Measurements from ENCODE around the gene OR2T4. TPM values are rescaled to one million over a fixed set of nuclear protein-coding genes. Genes with fewer than 3 reads are reported as not detected.

Gene OR2T4
- total RNA-seq, 1 donor from 2014 or later, result not detected

- Mint-ChIP-seq H3K36me3 (ENCODE audit: low read depth) (no peaks in the 10 kb centered on the region), H3K9me3 (peaks cover 3% of the 10 kb centered on the region), H3K27ac (no peak overlapping the region), H3K27me3 (no peaks in the 10 kb centered on the region), H3K4me3 (no peak overlapping the region), H3K4me1 (peaks cover 3% of the 10 kb centered on the region)
- intact Hi-C loops (cut with micrococcal nuclease), result loop anchor here (1.0 to 2.0 kb wide), 3 partner anchors 209 to 403 kb away; no protein-coding TSS in a partner anchor
- DNase-seq, result no peak
Measured at GRCh38 chr1:248404024-248404423, 42.6 kb downstream of the OR2T4 start.

- H3K9me3 Mint-ChIP-seq, result peaks cover 11% of the 10 kb centered on the region
- intact Hi-C loops (cut with micrococcal nuclease), result no loop called here
- H3K4me3 Mint-ChIP-seq, result no peak overlapping the region
Measured at GRCh38 chr1:248406721-248407692, 45.5 kb downstream of the OR2T4 start.

More at GRCh38 chr1:248406721-248407692, 45.5 kb downstream of the OR2T4 start:
- DNase-seq, result no peak
- Mint-ChIP-seq H3K27me3 (no peaks in the 10 kb centered on the region), H3K4me1 (peaks cover 3% of the 10 kb centered on the region), H3K36me3 (ENCODE audit: low read depth) (no peaks in the 10 kb centered on the region), H3K27ac (no peak overlapping the region)

Other genes starting within 250 kb of the OR2T4 start
- not detected in 2 replicates for gene OR2M5, start 216.5 kb upstream of the OR2T4 start, total RNA-seq
- not detected in 2 replicates for gene OR2M2, start 186.8 kb upstream of the OR2T4 start, total RNA-seq
- not detected in 2 replicates for gene OR2M3, start 164.4 kb upstream of the OR2T4 start, total RNA-seq
- gene OR2M4, start 130.2 kb upstream of the OR2T4 start, total RNA-seq, result not detected in 2 replicates
- gene OR2T33, start 83.7 kb upstream of the OR2T4 start, total RNA-seq, result not detected in 2 replicates
- gene OR2T12, start 58.2 kb upstream of the OR2T4 start, total RNA-seq, result not detected in 2 replicates
- not detected in 2 replicates for gene OR2M7, start 37.1 kb upstream of the OR2T4 start, total RNA-seq
- gene OR14C36, start 12.9 kb upstream of the OR2T4 start, total RNA-seq, result not detected in 2 replicates
- gene OR2T6, start 14.1 kb downstream of the OR2T4 start, total RNA-seq, result not detected in 2 replicates
- gene OR2T1, start 41.4 kb downstream of the OR2T4 start, total RNA-seq, result not detected in 2 replicates
- not detected in 2 replicates for gene OR2T2, start 84.0 kb downstream of the OR2T4 start, total RNA-seq
- not detected in 2 replicates for gene OR2T3, start 111.7 kb downstream of the OR2T4 start, total RNA-seq
- gene OR2T5, start 126.9 kb downstream of the OR2T4 start, total RNA-seq, result not detected in 2 replicates
- gene OR2G6, start 146.4 kb downstream of the OR2T4 start, total RNA-seq, result not detected in 2 replicates
- not detected in 2 replicates for gene OR2T29, start 201.1 kb downstream of the OR2T4 start, total RNA-seq
- not detected in 2 replicates for gene OR2T34, start 213.1 kb downstream of the OR2T4 start, total RNA-seq
- not detected in 2 replicates for gene OR2T10, start 236.0 kb downstream of the OR2T4 start, total RNA-seq

All from activated CD4-positive, alpha-beta T cell treated with anti-CD3 and anti-CD28 coated beads, Interleukin-2, amount 10 ng/mL, durations not matched to agents 24 days and 14 days (primary cell).